SK-N-MC (cell line): ENCODE results near the gene GORASP1.

Experiments used
- DNase-seq: peaks from one replicate; pipeline ENCODE4 v3.0.0-alpha.2; 2011; ENCODE audit warnings: low read depth, low spot score
- H3K27ac ChIP-seq: fragments of 200-600 bp; sonication (generic); 2 replicates; pipeline ENCODE4 v1.5.1; 2016; ENCODE audit warnings: mixed run types
- H3K36me3 ChIP-seq: fragments of 200-600 bp; sonication (generic); 2 replicates; pipeline ENCODE4 v1.6.1; 2017; ENCODE audit warnings: antibody characterized with exemption, low read length, mixed read lengths; ENCODE audit not compliant: insufficient read depth
- H3K4me3 ChIP-seq: fragments of 200-600 bp; sonication (generic); 2 replicates; pipeline ENCODE4 v1.5.1; 2016
- H3K9ac ChIP-seq: fragments of 200-600 bp; sonication (generic); 2 replicates; pipeline ENCODE4 v1.8.0; 2017; ENCODE audit warnings: mixed run types, mixed read lengths; ENCODE audit not compliant: insufficient read length
- H3K9me3 ChIP-seq: fragments of 200-600 bp; sonication (generic); 2 replicates; pipeline ENCODE4 v1.6.1; 2017; ENCODE audit warnings: low read depth, mild to moderate bottlenecking, antibody characterized with exemption, low read length, moderate library complexity, mixed read lengths
- EZH2 ChIP-seq: fragments of 200-600 bp; sonication (generic); IDR thresholded peaks from one replicate; pipeline ENCODE4 v1.6.1; 2017; ENCODE audit warnings: antibody characterized with exemption
- FOXP2 ChIP-seq: optimal IDR thresholded peaks from 2 replicates; pipeline ENCODE3; 2011; ENCODE audit warnings: mild to moderate bottlenecking, moderate library complexity; ENCODE audit not compliant: insufficient read depth; ENCODE audit errors: extremely low read length, control extremely low read depth
- POLR2AphosphoS5 ChIP-seq: IDR thresholded peaks from 2 replicates; pipeline ENCODE4 v1.6.1; 2012; ENCODE audit warnings: mild to moderate bottlenecking, low read depth, low read length, borderline replicate concordance

GORASP1 gene

GRCh38 chr3:39130026-39130425 lies 22.6 kb upstream of the GORASP1 start:
- Histone ChIP-seq H3K27ac (no peak overlapping the region), H3K4me3 (no peak overlapping the region), H3K9me3 (no peaks in the 10 kb centered on the region), H3K36me3 (no peaks in the 10 kb centered on the region), H3K9ac (no peak overlapping the region)
- no peak for DNase-seq
- TF ChIP-seq EZH2 (no peak), FOXP2 (no peak), POLR2AphosphoS5 (no peak)

DNA sequence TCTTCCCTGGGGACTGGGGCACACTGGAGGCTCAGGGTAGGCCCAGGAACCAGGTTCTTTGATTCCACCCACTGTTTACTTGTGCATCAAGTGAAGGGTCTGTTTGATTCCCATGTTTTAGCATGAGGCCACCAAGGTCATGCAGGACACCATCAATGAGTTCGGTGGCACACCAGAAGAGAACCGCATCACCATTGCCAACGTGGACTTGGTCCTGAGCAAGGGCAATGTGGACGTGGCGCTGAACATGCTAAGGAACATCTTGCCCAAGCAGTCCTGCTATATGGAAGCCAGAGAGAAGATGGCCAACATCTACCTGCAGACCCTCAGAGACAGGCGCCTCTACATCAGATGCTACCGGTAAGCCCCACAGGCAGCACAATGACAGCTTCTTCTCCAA lies 21.5 kb upstream of the GORASP1 start:
- no peak overlapping the region for H3K9ac ChIP-seq
- H3K9me3 ChIP-seq, result no peaks in the 10 kb centered on the region
- no peaks in the 10 kb centered on the region for H3K36me3 ChIP-seq
- no peak for DNase-seq
- no peak overlapping the region for H3K27ac ChIP-seq
- H3K4me3 ChIP-seq, result no peak overlapping the region
- TF ChIP-seq POLR2AphosphoS5 (no peak), FOXP2 (no peak), EZH2 (no peak)

DNA sequence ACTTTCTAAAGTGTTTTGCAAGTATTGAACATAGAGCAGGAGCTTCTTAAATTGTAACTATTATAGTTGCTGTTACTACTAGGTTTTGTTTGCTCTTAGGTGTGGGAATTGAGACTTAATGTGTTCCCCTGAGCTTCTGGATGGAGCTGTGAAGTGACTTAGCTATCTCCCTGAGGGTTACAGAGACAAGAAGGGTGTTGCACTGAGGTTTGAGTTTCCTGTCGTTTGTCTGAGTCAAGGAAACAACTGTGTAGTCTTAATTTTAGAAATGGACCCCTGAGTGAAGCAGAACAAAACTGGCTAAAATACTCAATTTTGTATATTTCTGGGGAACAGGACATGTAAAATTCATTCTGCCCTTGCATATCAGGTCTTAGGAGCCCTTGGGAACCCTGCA lies 20.5 kb upstream of the GORASP1 start:
- H3K36me3 ChIP-seq, result no peaks in the 10 kb centered on the region
- H3K9me3 ChIP-seq, result no peaks in the 10 kb centered on the region
- H3K27ac ChIP-seq, result no peak overlapping the region
- TF ChIP-seq FOXP2 (no peak), POLR2AphosphoS5 (no peak), EZH2 (no peak)
- DNase-seq, result no peak
- no peak overlapping the region for H3K9ac ChIP-seq
- H3K4me3 ChIP-seq, result no peak overlapping the region

- Histone ChIP-seq H3K36me3 (no peaks in the 10 kb centered on the region), H3K27ac (no peak overlapping the region), H3K9ac (no peak overlapping the region), H3K9me3 (no peaks in the 10 kb centered on the region), H3K4me3 (no peak overlapping the region)
- no peak for DNase-seq
- no peak for TF ChIP-seq FOXP2
- TF ChIP-seq EZH2, result no peak
- no peak for TF ChIP-seq POLR2AphosphoS5
Measured at GRCh38 chr3:39127269-39127907, 20.0 kb upstream of the GORASP1 start.

GRCh38 chr3:39126532-39127071 lies 19.2 kb upstream of the GORASP1 start:
- Histone ChIP-seq H3K27ac (no peak overlapping the region), H3K9me3 (no peaks in the 10 kb centered on the region), H3K36me3 (no peaks in the 10 kb centered on the region), H3K4me3 (no peak overlapping the region), H3K9ac (no peak overlapping the region)
- TF ChIP-seq POLR2AphosphoS5, result no peak
- no peak for TF ChIP-seq FOXP2
- no peak for TF ChIP-seq EZH2
- DNase-seq, result no peak

- TF ChIP-seq EZH2, result no peak
- no peak for TF ChIP-seq FOXP2
- no peak for TF ChIP-seq POLR2AphosphoS5
- no peaks in the 10 kb centered on the region for H3K9me3 ChIP-seq
- H3K36me3 ChIP-seq, result no peaks in the 10 kb centered on the region
- H3K9ac ChIP-seq, result no peak overlapping the region
- no peak for DNase-seq
- H3K4me3 ChIP-seq, result no peak overlapping the region
- no peak overlapping the region for H3K27ac ChIP-seq
Measured at GRCh38 chr3:39125841-39126500, 18.5 kb upstream of the GORASP1 start.

- Histone ChIP-seq H3K9me3 (no peaks in the 10 kb centered on the region), H3K9ac (no peak overlapping the region), H3K36me3 (no peaks in the 10 kb centered on the region), H3K4me3 (no peak overlapping the region), H3K27ac (no peak overlapping the region)
- TF ChIP-seq POLR2AphosphoS5 (no peak), EZH2 (no peak), FOXP2 (no peak)
- no peak for DNase-seq
Measured at GRCh38 chr3:39124876-39125840, 17.7 kb upstream of the GORASP1 start.

DNA sequence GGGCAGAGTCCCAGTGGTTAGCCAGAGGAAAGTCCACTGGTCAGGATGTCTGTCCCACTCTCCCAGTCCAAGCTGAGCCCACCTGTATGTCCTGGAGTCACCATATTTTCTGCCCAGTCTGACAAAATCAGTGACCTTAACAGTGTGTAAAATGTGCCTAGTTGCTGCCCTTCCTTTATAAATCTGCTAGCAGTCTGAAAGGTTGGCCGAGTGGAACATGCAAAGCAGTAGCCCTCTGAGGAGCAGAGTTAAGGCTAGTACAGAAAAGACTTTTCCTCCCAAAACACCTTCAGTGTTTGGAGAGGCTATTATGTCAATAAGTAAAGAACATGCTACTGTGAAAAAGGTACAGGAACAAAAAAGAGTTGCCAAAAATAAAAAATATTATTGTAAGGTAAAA lies 15.4 kb upstream of the GORASP1 start:
- Histone ChIP-seq H3K4me3 (no peak overlapping the region), H3K27ac (no peak overlapping the region), H3K9ac (no peak overlapping the region), H3K36me3 (no peaks in the 10 kb centered on the region), H3K9me3 (no peaks in the 10 kb centered on the region)
- DNase-seq, result no peak
- no peak for TF ChIP-seq POLR2AphosphoS5
- no peak for TF ChIP-seq EZH2
- no peak for TF ChIP-seq FOXP2
